Endothelial cell of umbilical vein (primary cell): Measurements from ENCODE around the gene MPV17. TPM values are rescaled to one million over a fixed set of nuclear protein-coding genes. Genes with fewer than 3 reads are reported as not detected.

Experiments
- BruUV-seq: library from RNA; stranded (reverse); fragments of 400-500 nt; replicated peaks from 2 replicates; lab custom pipeline; 2021; lab: Mats Ljungman, UMichigan
- CTCF ChIA-PET: fragments of 300-600, 350-600 bp; sonication (Branson Sonifier 250); formaldehyde crosslinking; loops from one replicate; lab custom pipeline; 2021; ENCODE audit warnings: antibody characterized with exemption, inconsistent platforms; lab: Charles Lee
- POLR2A ChIA-PET: fragments of 300-600, 350-600 bp; sonication (Branson Sonifier 250); formaldehyde crosslinking; loops from one replicate; lab custom pipeline; 2021; ENCODE audit warnings: antibody characterized with exemption, inconsistent platforms; lab: Charles Lee
- DNase-seq: peaks from one replicate; pipeline ENCODE4 v3.0.0-alpha.2; 2011; ENCODE audit warnings: low read depth, low spot score
- FAIRE-seq: peaks from 2 replicates; lab custom pipeline; 2011; peaks lifted over from hg19 to GRCh38; lab: Jason Lieb, UNC
- H2AFZ ChIP-seq: 2 replicates; pipeline ENCODE4 v1.6.0; 2012; ENCODE audit warnings: low read depth, low read length, control low read depth, inconsistent platforms
- H3K27ac ChIP-seq: 2 replicates; pipeline ENCODE4 v1.5.1; 2011; ENCODE audit warnings: low read depth, mild to moderate bottlenecking, control low read depth, low read length, moderate library complexity; ENCODE audit not compliant: insufficient read depth
- H3K27me3 ChIP-seq, 2 experiments: 2 replicates each; pipeline versions ENCODE4 v1.6.0 to v1.6.1; 2011; ENCODE audit warnings: low read length in 2 of 2, mixed read lengths in 1 of 2; ENCODE audit not compliant: control insufficient read depth in 2 of 2, insufficient read depth in 2 of 2
- H3K36me3 ChIP-seq, 2 experiments: 2 replicates in 1 of 2; 3 replicates in 1 of 2; pipeline ENCODE4 v1.5.1; 2011; ENCODE audit warnings: low read length in 2 of 2, mild to moderate bottlenecking in 1 of 2, moderate library complexity in 1 of 2; ENCODE audit not compliant: control insufficient read depth in 2 of 2, insufficient read depth in 2 of 2; ENCODE audit errors: extremely low read depth in 1 of 2
- H3K4me1 ChIP-seq: 3 replicates; pipeline ENCODE4 v1.5.1; 2011; ENCODE audit warnings: mild to moderate bottlenecking, low read length; ENCODE audit not compliant: control insufficient read depth, insufficient read depth; ENCODE audit errors: extremely low read depth
- H3K4me2 ChIP-seq: 2 replicates; pipeline ENCODE4 v1.6.1; 2011; ENCODE audit warnings: low read length, control low read depth, mixed read lengths; ENCODE audit not compliant: insufficient read depth
- H3K4me3 ChIP-seq, 3 experiments: fragments of 200-600 bp in 1 of 3; sonication (generic), shearing (Covaris generic) in 1 of 3; replicated peaks in 1 of 3; 2 replicates each; pipeline ENCODE4 v1.5.1; 2011 to 2016; ENCODE audit warnings: control low read depth in 3 of 3, low read length in 3 of 3, mild to moderate bottlenecking in 2 of 3, inconsistent platforms in 1 of 3, low read depth in 1 of 3, moderate library complexity in 1 of 3; ENCODE audit not compliant: insufficient read depth in 1 of 3
- H3K79me2 ChIP-seq: 2 replicates; pipeline ENCODE4 v1.6.0; 2012; ENCODE audit warnings: low read length, inconsistent platforms; ENCODE audit not compliant: control insufficient read depth, insufficient read depth
- H3K9ac ChIP-seq: replicated peaks from 2 replicates; pipeline ENCODE3; 2011; ENCODE audit warnings: low read length, control low read depth; ENCODE audit not compliant: insufficient read depth; ENCODE audit errors: extremely low read depth
- H3K9me1 ChIP-seq: replicated peaks from 3 replicates; pipeline ENCODE4 v1.6.0; 2011; ENCODE audit warnings: mild to moderate bottlenecking, low read length; ENCODE audit not compliant: control insufficient read depth, insufficient read depth; ENCODE audit errors: extremely low read depth
- H3K9me3 ChIP-seq: replicated peaks from 2 replicates; pipeline ENCODE4 v1.5.1; 2012; ENCODE audit warnings: low read length, inconsistent platforms; ENCODE audit not compliant: control insufficient read depth, insufficient read depth
- H4K20me1 ChIP-seq: replicated peaks from 2 replicates; pipeline ENCODE3; 2011; ENCODE audit warnings: mild to moderate bottlenecking, low read length; ENCODE audit not compliant: control insufficient read depth, insufficient read depth; ENCODE audit errors: extremely low read depth
- CTCF ChIP-seq, 2 donors: IDR thresholded peaks; 1 replicate in 1 of 2; 2 replicates in 1 of 2; pipeline ENCODE4 v1.5.1; 2011; ENCODE audit warnings: low read length in 2 of 2, mild to moderate bottlenecking in 2 of 2, moderate library complexity in 2 of 2, control low read depth in 1 of 2, inconsistent platforms in 1 of 2, low read depth in 1 of 2; ENCODE audit not compliant: insufficient read depth in 1 of 2; ENCODE audit errors: extremely low read depth in 1 of 2
- GATA2 ChIP-seq: IDR thresholded peaks from 2 replicates; pipeline ENCODE4 v1.7.0; 2011; ENCODE audit warnings: low read depth, mild to moderate bottlenecking, moderate library complexity, mixed read lengths, low read length; ENCODE audit not compliant: insufficient read length, insufficient read depth
- MAX ChIP-seq: IDR thresholded peaks from 2 replicates; pipeline ENCODE4 v1.6.1; 2011; ENCODE audit not compliant: insufficient read depth, insufficient read length
- MYC ChIP-seq: IDR thresholded peaks from one replicate; pipeline ENCODE4 v1.6.1; 2011; ENCODE audit warnings: mild to moderate bottlenecking, low read depth, low read length
- POLR2A ChIP-seq: IDR thresholded peaks from 2 replicates; pipeline ENCODE4 v1.6.1; 2012; ENCODE audit warnings: low read depth, mild to moderate bottlenecking, control low read depth, low read length
- POLR2AphosphoS5 ChIP-seq: IDR thresholded peaks from 2 replicates; pipeline ENCODE4 v1.6.1; 2012; ENCODE audit warnings: low read depth, mild to moderate bottlenecking, control low read depth, low read length, moderate library complexity; ENCODE audit not compliant: insufficient read depth
- dilution Hi-C: fragments of 300-500 bp; cut with MboI; formaldehyde crosslinking; loops from one replicate; pipeline ENCODE4 v1.15.0; 2019; ENCODE audit warnings: low sequenced_read_pairs; ENCODE audit not compliant: extremely low pct_ligation_motif_present
- intact Hi-C: fragments of 100-400 bp; cut with micrococcal nuclease; formaldehyde crosslinking; loops from one replicate; pipeline ENCODE4 v1.10.0; 2022
- polyA plus RNA-seq, 4 experiments: library from polyadenylated mRNA; depleted of rRNA in 3 of 4; stranded (reverse) in 3 of 4; unstranded in 1 of 4; fragments of >200 nt; gene quantifications; 2 replicates each; pipeline versions ENCODE4 v1.2.1 to v1.2.3, GENCODE V29; 2011 to 2012; ENCODE audit warnings: missing spikeins in 1 of 4
- total RNA-seq: library from RNA; stranded (reverse); gene quantifications from 2 replicates; pipeline ENCODE4 v1.2.3, GENCODE V29; 2021

The MPV17 gene
- total and polyA plus RNA-seq, 2 donors (not counting 3 experiments of a cell fraction or from before 2014, with no cell fraction given): 74.7 to 267 TPM

- BruUV-seq: no TSS peak
- no peaks in the 10 kb centered on the region for H3K79me2 ChIP-seq
- H3K27me3 ChIP-seq: no peaks in the 10 kb centered on the region
- H4K20me1 ChIP-seq: no peaks in the 10 kb centered on the region
- H3K4me3 ChIP-seq: no peak overlapping the region
- dilution Hi-C loops: no loop called here
- intact Hi-C loops: no loop called here
- no peak overlapping the region for H2AFZ ChIP-seq
- ChIA-PET POLR2A (no interaction called here), CTCF (no interaction called here)
- H3K27ac ChIP-seq: no peak overlapping the region
- H3K4me1 ChIP-seq: no peaks in the 10 kb centered on the region
- no peaks in the 10 kb centered on the region for H3K9me1 ChIP-seq
- no peak for FAIRE-seq
- no peak for DNase-seq
- no peaks in the 10 kb centered on the region for H3K9me3 ChIP-seq
- H3K36me3 ChIP-seq: peaks cover 17 to 33% of the 10 kb centered on the region in 2 experiments
- H3K4me2 ChIP-seq: no peak overlapping the region
- no peak overlapping the region for H3K9ac ChIP-seq
- TF ChIP-seq POLR2AphosphoS5 (no peak), GATA2 (no peak)
Measured at GRCh38 chr2:27335311-27335710, 12.4 kb upstream of the MPV17 start.

- peaks cover 26% of the 10 kb centered on the region for H3K4me1 ChIP-seq
- TF ChIP-seq MAX: no peak
- TF ChIP-seq MYC: no peak
- TF ChIP-seq CTCF (IDR thresholded peaks at IDR 0.05; ENCODE audit: extremely low read depth in 1 of 2, insufficient read depth in 1 of 2, low read depth in 1 of 2, low read length in 2 of 2): no peak
- TF ChIP-seq POLR2A: no peak
- FAIRE-seq (no peak), DNase-seq (no peak)
- ChIA-PET POLR2A (no interaction called here), CTCF (interaction anchor here (0.9 kb wide), 1 partner anchor 12 kb away, joined by 3 read pairs; no protein-coding TSS in a partner anchor)
- H3K36me3 ChIP-seq: peaks cover 10 to 22% of the 10 kb centered on the region in 2 experiments
- no peaks in the 10 kb centered on the region for H4K20me1 ChIP-seq
- H3K79me2 ChIP-seq: peaks cover 8% of the 10 kb centered on the region
- no peak overlapping the region for H3K9ac ChIP-seq
- no TSS peak for BruUV-seq
- intact Hi-C loops (no loop called here), dilution Hi-C loops (no loop called here)
- no peaks in the 10 kb centered on the region for H3K9me3 ChIP-seq
- H3K4me2 ChIP-seq: no peak overlapping the region
- H3K27me3 ChIP-seq: no peaks in the 10 kb centered on the region
- H3K9me1 ChIP-seq: no peaks in the 10 kb centered on the region
- H3K27ac ChIP-seq: no peak overlapping the region
- H2AFZ ChIP-seq: no peak overlapping the region
- no peak overlapping the region for H3K4me3 ChIP-seq
Measured at GRCh38 chr2:27324720-27325119, 1.8 kb upstream of the MPV17 start.
